Measurements from ENCODE around the gene YY1. TPM values are rescaled to one million over a fixed set of nuclear protein-coding genes. Genes with fewer than 3 reads are reported as not detected.

Gene YY1
- total and polyA plus RNA-seq, 2 experiments from 2014 or later, result 88.2 to 128 TPM

DNA sequence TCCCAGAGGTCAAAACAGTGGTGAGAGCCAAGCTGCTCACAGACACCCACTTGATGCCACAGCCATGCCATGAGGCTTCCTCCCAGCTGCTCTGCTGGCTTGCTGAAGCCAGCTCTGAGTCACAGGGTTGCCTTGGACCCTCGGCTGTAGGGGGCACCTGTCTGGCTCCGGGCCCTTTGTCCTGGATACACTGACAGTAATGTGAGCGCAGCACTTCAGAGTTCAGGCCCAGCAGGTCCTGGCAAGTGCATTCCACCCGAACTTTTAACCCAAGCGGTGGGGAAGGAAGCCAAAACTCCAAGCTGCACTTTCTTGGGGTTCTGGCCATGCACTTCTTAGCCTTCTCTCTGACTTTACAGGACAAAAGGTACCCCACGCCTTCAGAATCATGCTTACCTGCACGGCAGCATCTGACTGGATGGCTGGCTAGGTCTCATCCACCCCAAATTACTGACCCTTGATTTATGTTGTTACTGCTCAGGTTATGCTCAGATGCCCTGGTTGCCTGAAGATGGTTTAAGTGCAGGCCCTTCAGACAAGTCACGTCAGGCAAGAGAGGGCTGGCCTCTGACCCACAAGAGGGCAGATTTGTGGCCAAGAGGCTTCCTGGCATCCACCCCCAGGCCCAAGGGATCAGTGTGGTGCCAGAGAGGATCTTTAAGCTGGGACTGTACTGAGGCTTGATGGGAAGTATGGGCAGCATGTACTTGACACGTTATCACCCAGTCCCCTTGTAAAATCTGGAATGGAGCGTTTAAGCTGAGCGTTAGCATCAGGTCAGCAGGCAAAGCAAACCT lies 42.5 kb downstream of the YY1 start:
- peaks cover 45% of the 10 kb centered on the region for H3K4me1 Mint-ChIP-seq
- Histone ChIP-seq H3K9me2 (ENCODE audit: insufficient read depth) (no peaks in the 10 kb centered on the region), H3K4me3 (no peak overlapping the region), H3K27me3 (ENCODE audit: insufficient read depth) (no peaks in the 10 kb centered on the region), H3K4me2 (no peak overlapping the region), H3K79me2 (replicated peaks; ENCODE audit: insufficient read depth) (peaks cover 64% of the 10 kb centered on the region), H3K36me3 (ENCODE audit: insufficient read depth) (peaks cover 5% of the 10 kb centered on the region), H3K4me1 (ENCODE audit: insufficient read depth) (peaks cover 35% of the 10 kb centered on the region), H3F3A (replicated peaks; ENCODE audit: low read depth) (peaks cover 33% of the 10 kb centered on the region; the same call in 1 of the 2 replicates), H4K20me1 (replicated peaks; ENCODE audit: insufficient read depth) (peaks cover 35% of the 10 kb centered on the region), H3K27ac (ENCODE audit: low read depth) (peak overlapping the region; percentile 74; the same call in 1 of the 2 replicates), H2AFZ (no peak overlapping the region)
- peak overlapping the region; percentile 29 for H3K27ac Mint-ChIP-seq
- peak; percentile 5 for ATAC-seq
- peaks cover 19% of the 10 kb centered on the region for H3K36me3 Mint-ChIP-seq (ENCODE audit: low read depth)
- DNase-seq (ENCODE audit: low spot score), result peak; percentile 67
- no peaks in the 10 kb centered on the region for H3K9me3 Mint-ChIP-seq
- H3K4me3 Mint-ChIP-seq, result no peak overlapping the region
- TF ChIP-seq, protein P1, sequence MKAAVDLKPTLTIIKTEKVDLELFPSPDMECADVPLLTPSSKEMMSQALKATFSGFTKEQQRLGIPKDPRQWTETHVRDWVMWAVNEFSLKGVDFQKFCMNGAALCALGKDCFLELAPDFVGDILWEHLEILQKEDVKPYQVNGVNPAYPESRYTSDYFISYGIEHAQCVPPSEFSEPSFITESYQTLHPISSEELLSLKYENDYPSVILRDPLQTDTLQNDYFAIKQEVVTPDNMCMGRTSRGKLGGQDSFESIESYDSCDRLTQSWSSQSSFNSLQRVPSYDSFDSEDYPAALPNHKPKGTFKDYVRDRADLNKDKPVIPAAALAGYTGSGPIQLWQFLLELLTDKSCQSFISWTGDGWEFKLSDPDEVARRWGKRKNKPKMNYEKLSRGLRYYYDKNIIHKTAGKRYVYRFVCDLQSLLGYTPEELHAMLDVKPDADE (IDR thresholded peaks at IDR 0.05), result no peak
- TF ChIP-seq, protein P2, sequence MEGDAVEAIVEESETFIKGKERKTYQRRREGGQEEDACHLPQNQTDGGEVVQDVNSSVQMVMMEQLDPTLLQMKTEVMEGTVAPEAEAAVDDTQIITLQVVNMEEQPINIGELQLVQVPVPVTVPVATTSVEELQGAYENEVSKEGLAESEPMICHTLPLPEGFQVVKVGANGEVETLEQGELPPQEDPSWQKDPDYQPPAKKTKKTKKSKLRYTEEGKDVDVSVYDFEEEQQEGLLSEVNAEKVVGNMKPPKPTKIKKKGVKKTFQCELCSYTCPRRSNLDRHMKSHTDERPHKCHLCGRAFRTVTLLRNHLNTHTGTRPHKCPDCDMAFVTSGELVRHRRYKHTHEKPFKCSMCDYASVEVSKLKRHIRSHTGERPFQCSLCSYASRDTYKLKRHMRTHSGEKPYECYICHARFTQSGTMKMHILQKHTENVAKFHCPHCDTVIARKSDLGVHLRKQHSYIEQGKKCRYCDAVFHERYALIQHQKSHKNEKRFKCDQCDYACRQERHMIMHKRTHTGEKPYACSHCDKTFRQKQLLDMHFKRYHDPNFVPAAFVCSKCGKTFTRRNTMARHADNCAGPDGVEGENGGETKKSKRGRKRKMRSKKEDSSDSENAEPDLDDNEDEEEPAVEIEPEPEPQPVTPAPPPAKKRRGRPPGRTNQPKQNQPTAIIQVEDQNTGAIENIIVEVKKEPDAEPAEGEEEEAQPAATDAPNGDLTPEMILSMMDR (conservative IDR thresholded peaks at IDR 0.05; ENCODE audit: low read depth in 2 of 2), result peak in 1 of 2 experiments; percentile 19; a peak in 1 of 4 replicates
- H3K27me3 Mint-ChIP-seq (ENCODE audit: insufficient read depth, low read depth, poor library complexity), result peaks cover 18% of the 10 kb centered on the region

DNA sequence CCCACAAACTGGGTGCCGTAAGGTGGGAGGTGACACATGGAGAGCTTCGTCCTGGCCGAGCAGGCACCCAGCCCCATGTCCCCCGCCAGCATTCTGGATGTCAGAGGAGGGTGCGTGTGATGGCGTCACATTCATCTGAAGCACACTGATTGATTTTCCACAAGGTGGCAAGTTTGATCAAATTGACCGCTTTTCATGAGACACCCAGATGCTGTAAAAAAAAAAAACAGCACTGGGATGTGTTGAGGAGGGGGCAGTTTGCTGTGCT lies 43.1 kb downstream of the YY1 start:
- Histone ChIP-seq H3K4me3 (no peak overlapping the region), H3K9me2 (ENCODE audit: insufficient read depth) (no peaks in the 10 kb centered on the region), H3K4me1 (ENCODE audit: insufficient read depth) (peaks cover 35% of the 10 kb centered on the region), H3K4me2 (no peak overlapping the region), H3K27ac (ENCODE audit: low read depth) (no peak overlapping the region), H2AFZ (no peak overlapping the region), H3K27me3 (ENCODE audit: insufficient read depth) (no peaks in the 10 kb centered on the region), H3F3A (replicated peaks; ENCODE audit: low read depth) (peaks cover 36% of the 10 kb centered on the region; the same call in 1 of the 2 replicates), H3K79me2 (replicated peaks; ENCODE audit: insufficient read depth) (peaks cover 59% of the 10 kb centered on the region), H3K36me3 (ENCODE audit: insufficient read depth) (peaks cover 5% of the 10 kb centered on the region), H4K20me1 (replicated peaks; ENCODE audit: insufficient read depth) (peaks cover 30% of the 10 kb centered on the region)
- H3K27ac Mint-ChIP-seq, result peak overlapping the region; percentile 77; the same call in 1 of the 2 replicates
- H3K27me3 Mint-ChIP-seq (ENCODE audit: insufficient read depth, low read depth, poor library complexity), result peaks cover 18% of the 10 kb centered on the region
- DNase-seq (ENCODE audit: low spot score) (no peak), ATAC-seq (no peak)
- H3K4me1 Mint-ChIP-seq, result peaks cover 44% of the 10 kb centered on the region
- H3K9me3 Mint-ChIP-seq, result no peaks in the 10 kb centered on the region
- no peak overlapping the region for H3K4me3 Mint-ChIP-seq
- H3K36me3 Mint-ChIP-seq (ENCODE audit: low read depth), result peaks cover 17% of the 10 kb centered on the region
- no peak for TF ChIP-seq EZH2phosphoT487 (IDR thresholded peaks at IDR 0.05; ENCODE audit: unreplicated experiment)
- TF ChIP-seq CREB1 (CRISPR knock-in tag; IDR thresholded peaks at IDR 0.05; ENCODE audit: low read depth), result no peak
- TF ChIP-seq, protein P3, sequence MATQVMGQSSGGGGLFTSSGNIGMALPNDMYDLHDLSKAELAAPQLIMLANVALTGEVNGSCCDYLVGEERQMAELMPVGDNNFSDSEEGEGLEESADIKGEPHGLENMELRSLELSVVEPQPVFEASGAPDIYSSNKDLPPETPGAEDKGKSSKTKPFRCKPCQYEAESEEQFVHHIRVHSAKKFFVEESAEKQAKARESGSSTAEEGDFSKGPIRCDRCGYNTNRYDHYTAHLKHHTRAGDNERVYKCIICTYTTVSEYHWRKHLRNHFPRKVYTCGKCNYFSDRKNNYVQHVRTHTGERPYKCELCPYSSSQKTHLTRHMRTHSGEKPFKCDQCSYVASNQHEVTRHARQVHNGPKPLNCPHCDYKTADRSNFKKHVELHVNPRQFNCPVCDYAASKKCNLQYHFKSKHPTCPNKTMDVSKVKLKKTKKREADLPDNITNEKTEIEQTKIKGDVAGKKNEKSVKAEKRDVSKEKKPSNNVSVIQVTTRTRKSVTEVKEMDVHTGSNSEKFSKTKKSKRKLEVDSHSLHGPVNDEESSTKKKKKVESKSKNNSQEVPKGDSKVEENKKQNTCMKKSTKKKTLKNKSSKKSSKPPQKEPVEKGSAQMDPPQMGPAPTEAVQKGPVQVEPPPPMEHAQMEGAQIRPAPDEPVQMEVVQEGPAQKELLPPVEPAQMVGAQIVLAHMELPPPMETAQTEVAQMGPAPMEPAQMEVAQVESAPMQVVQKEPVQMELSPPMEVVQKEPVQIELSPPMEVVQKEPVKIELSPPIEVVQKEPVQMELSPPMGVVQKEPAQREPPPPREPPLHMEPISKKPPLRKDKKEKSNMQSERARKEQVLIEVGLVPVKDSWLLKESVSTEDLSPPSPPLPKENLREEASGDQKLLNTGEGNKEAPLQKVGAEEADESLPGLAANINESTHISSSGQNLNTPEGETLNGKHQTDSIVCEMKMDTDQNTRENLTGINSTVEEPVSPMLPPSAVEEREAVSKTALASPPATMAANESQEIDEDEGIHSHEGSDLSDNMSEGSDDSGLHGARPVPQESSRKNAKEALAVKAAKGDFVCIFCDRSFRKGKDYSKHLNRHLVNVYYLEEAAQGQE (IDR thresholded peaks at IDR 0.05; ENCODE audit: unreplicated experiment), result no peak
- TF ChIP-seq ZNF114 (CRISPR knock-in tag; IDR thresholded peaks at IDR 0.05), result no peak
- no peak for TF ChIP-seq NANOG (IDR thresholded peaks at IDR 0.05; ENCODE audit: borderline replicate concordance)
- TF ChIP-seq, protein P4, sequence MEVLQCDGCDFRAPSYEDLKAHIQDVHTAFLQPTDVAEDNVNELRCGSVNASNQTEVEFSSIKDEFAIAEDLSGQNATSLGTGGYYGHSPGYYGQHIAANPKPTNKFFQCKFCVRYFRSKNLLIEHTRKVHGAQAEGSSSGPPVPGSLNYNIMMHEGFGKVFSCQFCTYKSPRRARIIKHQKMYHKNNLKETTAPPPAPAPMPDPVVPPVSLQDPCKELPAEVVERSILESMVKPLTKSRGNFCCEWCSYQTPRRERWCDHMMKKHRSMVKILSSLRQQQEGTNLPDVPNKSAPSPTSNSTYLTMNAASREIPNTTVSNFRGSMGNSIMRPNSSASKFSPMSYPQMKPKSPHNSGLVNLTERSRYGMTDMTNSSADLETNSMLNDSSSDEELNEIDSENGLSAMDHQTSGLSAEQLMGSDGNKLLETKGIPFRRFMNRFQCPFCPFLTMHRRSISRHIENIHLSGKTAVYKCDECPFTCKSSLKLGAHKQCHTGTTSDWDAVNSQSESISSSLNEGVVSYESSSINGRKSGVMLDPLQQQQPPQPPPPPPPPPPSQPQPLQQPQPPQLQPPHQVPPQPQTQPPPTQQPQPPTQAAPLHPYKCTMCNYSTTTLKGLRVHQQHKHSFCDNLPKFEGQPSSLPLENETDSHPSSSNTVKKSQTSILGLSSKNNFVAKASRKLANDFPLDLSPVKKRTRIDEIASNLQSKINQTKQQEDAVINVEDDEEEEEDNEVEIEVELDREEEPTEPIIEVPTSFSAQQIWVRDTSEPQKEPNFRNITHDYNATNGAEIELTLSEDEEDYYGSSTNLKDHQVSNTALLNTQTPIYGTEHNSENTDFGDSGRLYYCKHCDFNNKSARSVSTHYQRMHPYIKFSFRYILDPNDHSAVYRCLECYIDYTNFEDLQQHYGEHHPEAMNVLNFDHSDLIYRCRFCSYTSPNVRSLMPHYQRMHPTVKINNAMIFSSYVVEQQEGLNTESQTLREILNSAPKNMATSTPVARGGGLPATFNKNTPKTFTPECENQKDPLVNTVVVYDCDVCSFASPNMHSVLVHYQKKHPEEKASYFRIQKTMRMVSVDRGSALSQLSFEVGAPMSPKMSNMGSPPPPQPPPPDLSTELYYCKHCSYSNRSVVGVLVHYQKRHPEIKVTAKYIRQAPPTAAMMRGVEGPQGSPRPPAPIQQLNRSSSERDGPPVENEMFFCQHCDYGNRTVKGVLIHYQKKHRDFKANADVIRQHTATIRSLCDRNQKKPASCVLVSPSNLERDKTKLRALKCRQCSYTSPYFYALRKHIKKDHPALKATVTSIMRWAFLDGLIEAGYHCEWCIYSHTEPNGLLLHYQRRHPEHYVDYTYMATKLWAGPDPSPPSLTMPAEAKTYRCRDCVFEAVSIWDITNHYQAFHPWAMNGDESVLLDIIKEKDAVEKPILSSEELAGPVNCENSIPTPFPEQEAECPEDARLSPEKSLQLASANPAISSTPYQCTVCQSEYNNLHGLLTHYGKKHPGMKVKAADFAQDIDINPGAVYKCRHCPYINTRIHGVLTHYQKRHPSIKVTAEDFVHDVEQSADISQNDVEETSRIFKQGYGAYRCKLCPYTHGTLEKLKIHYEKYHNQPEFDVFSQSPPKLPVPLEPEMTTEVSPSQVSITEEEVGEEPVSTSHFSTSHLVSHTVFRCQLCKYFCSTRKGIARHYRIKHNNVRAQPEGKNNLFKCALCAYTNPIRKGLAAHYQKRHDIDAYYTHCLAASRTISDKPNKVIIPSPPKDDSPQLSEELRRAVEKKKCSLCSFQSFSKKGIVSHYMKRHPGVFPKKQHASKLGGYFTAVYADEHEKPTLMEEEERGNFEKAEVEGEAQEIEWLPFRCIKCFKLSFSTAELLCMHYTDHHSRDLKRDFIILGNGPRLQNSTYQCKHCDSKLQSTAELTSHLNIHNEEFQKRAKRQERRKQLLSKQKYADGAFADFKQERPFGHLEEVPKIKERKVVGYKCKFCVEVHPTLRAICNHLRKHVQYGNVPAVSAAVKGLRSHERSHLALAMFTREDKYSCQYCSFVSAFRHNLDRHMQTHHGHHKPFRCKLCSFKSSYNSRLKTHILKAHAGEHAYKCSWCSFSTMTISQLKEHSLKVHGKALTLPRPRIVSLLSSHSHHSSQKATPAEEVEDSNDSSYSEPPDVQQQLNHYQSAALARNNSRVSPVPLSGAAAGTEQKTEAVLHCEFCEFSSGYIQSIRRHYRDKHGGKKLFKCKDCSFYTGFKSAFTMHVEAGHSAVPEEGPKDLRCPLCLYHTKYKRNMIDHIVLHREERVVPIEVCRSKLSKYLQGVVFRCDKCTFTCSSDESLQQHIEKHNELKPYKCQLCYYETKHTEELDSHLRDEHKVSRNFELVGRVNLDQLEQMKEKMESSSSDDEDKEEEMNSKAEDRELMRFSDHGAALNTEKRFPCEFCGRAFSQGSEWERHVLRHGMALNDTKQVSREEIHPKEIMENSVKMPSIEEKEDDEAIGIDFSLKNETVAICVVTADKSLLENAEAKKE (CRISPR knock-in tag; IDR thresholded peaks at IDR 0.05), result no peak
